HG03159 (cell line): ENCODE data around the gene PDK4.

Experiments used
- ATAC-seq: cut with Tn5 transposase; IDR thresholded peaks from one replicate; pipeline ENCODE4 v1.9.1; 2021; ENCODE audit warnings: mild to moderate bottlenecking, moderate library complexity; ENCODE audit not compliant: unreplicated experiment

Gene PDK4

DNA sequence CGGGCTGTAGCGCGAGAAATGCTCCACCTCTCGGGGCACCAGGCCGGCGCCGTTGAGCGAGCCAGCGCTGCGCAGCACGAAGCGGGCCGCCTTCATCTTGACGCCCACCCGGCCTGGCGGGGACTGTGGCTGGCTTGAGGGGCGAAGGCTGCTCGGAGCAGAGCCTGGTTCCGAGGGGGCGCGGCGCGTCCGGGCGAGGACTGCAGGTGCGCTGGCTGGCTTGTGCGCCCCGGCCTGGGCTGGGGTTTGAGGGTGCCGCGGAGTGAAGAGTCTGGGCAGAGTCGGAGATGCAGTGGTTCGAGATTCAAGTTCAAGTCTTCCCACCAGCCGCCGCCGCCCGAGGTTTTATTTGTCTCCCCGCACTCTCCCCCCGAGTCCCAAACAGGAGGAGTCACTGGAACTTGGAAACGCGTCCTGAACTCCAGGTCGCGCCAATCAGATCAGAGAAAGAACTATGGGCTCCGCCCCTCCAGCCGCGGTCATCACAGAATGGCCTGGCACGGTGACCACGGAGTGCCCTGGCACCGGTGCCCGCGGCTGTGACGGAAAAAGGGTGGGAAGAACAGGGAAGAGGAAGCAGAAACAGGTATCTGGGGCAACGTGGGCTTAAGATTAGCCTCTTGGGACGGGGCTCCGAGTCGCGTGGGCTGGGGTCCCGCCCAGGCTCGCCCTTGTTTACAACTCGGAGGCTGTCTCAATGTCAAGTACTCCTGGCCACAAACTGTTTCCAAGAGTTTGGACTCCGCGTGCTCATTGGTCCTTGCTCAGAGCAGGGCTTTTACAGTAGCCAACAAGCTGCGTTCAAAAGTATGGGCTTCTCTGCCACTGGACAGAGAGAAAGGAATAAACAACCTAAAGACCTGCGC lies at the start of gene PDK4:
Gene PDK4 (minus strand): TSS at position 319 of the 866 bp plus-strand sequence. CDS start 223 bp downstream, at position 96.
- ATAC-seq: no peak

- ATAC-seq: no peak
Measured at GRCh38 chr7:95642173-95642572, 45.9 kb upstream of the PDK4 start.

GRCh38 chr7:95636140-95636940 lies 40.0 kb upstream of the PDK4 start:
- ATAC-seq: no peak

GRCh38 chr7:95632609-95633008 lies 36.3 kb upstream of the PDK4 start:
- no peak for ATAC-seq

DNA sequence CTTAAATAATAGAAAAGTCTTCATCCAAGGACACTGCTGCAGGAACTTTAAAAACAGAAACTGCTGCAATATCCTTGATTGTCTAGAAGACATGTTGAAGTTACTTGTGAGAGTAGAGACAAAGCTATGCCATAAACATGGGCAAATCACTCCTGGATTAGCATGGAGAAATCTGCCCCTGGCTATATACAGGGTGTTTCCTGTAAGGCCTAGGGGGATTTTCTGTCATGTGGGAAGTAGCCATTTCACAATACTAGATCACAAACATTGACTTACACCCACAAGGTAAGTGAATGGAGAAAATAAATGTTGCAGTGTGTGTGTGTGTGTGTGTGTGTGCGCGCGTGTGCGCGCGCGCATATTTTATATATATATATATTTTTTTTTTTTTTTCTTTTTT lies 35.2 kb upstream of the PDK4 start:
- ATAC-seq: no peak

DNA sequence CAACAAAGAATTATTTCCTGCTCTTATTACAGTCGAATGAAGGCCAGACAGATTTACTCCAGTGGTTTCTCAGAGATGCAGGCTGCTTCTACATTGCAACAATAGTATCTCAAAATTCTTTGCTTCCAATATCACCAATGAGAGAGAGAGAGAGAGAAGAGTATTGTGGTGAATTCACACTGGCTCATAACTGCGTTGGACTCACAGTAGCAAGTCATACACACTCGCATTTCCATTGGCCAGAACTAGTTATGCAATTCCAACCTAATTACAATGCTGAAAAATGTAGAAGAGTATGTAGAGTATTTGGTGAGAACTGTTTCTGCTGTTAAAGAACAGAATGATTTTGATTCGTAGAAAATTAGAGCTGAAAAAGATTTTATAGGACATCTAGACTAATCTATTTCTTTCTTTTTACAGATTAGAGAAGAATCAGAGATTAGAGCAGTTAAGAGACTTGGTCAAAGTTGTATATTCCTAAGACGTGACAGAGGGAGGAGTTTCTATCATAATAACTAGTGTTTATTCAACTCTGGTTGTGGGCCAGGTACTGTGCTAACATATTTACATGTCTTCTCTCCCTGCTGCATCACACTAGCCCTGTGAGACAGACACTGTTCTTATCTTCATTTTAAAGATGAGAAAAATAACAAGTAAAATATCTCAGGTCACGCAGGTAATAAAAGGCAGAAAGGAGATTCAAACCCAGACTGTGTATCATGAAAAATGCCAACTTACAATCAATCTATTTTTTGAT lies 34.6 kb upstream of the PDK4 start:
- ATAC-seq: no peak

DNA sequence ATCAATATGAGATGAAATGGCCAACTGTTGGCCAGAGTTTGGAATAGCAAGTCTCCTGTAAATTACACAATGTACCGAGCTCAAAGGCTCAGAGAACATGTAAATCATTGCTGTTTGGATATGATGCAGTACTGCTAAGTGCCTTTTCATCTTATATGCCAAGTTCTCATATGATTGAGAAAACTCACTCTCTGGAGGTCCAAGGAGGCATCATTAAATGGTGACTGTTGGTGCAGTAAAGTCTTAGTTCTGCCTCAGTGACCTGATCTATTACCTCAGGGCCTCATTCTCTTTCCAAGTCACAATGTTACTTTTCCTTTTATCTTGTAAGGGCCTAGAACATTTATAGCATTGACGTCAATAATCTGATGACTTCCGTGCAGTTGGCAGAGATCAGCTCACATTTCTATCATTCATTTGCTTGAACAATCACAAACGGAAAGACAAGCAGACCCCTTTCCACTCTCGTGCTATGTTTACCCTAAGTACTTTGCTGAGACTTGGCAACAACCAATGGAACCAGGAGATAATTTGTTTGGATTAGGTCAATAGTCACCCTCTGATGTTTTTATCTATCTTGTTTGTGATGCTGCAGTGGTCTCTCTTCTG lies 32.6 kb upstream of the PDK4 start:
- ATAC-seq: no peak

- no peak for ATAC-seq
Measured at GRCh38 chr7:95623788-95624187, 27.5 kb upstream of the PDK4 start.

GRCh38 chr7:95622859-95623258 lies 26.5 kb upstream of the PDK4 start:
- no peak for ATAC-seq

- no peak for ATAC-seq
Measured at GRCh38 chr7:95622001-95622549, 25.8 kb upstream of the PDK4 start.

DNA sequence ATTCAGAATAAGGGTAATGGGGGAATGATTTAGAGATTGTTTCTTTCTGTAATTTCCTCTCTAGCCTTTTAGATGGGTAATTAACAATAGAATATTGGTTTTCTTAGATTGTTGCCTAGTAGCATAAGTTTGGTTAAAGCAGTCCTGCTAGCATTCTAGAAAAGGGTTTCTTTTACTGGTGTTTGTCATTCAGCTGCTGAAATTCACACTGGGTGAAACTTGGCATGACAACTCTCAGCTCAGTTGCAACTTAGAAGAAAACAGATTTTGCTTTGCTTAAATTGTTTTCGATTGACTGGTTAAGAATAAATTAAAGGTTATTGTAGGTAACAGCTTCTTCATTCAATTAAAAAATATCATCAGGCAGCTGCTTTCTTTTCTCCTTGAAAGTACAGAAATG lies 25.1 kb upstream of the PDK4 start:
- no peak for ATAC-seq

DNA sequence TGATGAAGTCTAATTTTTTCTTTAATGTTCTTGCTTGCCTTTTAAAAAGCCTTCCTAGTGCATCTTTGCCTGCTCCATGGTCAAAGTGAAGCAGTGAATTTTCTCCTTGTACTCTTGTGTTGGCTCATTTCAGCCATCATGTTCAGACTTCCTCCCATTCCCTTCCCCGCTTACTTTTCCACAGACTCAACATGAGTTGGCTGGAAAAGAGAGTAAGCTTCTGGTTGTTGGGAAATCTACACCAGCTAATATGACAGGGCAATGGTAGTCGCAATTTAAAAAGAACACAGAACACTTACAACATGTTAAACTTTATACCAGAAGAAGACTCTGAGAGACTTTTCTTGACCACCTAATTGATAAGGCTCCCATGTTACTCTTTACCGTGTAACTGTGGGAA lies 24.3 kb upstream of the PDK4 start:
- ATAC-seq: no peak

DNA sequence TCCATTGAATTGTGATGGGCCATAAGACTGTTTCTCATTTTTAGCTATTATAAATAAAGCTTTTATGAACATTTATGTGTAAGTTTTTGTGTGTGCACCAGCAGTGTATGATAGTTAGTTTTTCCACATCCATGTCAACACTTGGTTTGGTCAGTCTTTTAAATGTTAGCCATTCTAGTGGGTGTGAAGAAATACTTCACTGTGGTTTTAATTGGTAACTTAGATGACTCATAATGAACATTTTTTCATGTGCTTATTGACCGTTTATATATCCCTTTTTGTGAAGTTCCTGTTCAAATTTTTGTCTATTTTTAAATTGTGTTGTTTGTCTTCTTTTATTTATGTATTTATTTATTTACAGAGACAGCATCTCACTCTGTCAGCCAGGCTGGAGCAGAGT lies 23.6 kb upstream of the PDK4 start:
- ATAC-seq: no peak

DNA sequence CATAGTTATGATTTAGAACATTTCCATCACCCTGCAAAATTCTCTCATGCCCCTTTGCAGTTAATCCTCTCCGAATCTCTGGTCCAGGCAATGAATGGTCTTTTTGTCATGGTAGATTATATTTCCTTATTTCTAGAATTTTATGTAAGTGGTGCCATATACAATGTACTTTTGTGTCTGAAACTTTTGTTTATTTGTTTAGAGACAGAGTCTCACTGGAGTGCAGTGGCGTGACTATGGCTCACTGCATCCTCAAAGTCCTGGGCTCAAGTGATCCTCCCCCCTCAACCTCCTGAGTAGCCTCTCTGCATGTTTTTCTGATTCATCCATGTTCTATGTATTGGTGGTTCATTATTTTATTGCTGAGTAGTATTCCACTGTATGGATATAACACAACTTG lies 23.2 kb upstream of the PDK4 start:
- ATAC-seq: no peak

DNA sequence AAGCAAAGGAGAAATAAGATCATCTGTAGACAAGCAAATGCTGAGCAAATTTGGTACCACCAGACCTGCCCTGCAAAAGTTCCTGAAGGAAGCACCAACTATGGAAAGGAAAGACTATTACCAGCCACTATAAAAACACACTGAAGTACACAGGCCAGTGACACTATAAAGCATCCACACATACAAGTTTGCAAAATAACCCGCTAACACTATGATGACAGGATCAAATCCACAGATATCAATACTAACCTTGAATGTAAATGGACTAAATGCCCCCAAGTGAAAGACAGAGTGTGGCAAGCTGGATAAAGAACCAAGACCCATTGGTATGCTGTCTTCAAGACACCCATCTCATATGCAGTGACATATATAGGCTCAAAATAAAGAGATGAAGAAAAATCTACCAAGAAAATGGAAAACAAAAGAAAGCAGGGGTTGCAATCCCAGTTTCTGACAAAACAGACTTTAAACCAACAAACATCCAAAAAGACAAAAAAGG lies 18.2 kb upstream of the PDK4 start:
- ATAC-seq: no peak

- ATAC-seq: no peak
Measured at GRCh38 chr7:95611224-95611623, 14.9 kb upstream of the PDK4 start.

DNA sequence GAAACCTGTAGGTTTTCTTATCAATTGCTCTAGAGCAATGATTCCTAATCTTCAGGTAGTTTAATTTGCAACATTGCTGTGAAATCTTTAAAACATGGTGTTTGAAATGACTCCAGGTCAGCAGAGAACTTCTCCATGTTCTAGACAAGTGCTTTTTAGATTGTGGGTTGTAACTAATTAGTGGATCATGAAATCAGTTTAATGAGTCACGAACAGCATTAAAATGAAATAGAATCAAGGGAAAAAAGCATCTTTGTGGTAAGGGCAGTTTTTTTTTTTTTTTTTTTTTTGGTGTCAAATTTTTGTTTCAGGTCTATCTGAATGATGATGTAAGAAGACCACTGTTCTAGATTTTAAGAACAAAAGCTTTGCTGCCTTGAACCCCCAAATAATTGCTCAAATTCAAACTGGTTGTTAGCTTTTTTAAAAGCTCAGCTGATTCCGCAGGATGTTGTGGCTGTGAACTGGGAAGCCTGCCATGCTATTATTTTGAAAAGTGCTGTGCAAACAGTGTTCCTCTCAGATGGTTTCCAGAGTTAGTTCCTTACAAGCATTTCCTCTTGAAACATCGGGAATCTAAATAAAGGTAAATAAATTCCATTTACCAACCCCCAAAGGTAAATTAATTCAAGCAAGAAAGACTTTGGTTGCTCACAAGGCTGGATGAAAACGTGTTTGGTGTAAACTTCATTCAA lies 13.1 kb upstream of the PDK4 start:
- no peak for ATAC-seq

DNA sequence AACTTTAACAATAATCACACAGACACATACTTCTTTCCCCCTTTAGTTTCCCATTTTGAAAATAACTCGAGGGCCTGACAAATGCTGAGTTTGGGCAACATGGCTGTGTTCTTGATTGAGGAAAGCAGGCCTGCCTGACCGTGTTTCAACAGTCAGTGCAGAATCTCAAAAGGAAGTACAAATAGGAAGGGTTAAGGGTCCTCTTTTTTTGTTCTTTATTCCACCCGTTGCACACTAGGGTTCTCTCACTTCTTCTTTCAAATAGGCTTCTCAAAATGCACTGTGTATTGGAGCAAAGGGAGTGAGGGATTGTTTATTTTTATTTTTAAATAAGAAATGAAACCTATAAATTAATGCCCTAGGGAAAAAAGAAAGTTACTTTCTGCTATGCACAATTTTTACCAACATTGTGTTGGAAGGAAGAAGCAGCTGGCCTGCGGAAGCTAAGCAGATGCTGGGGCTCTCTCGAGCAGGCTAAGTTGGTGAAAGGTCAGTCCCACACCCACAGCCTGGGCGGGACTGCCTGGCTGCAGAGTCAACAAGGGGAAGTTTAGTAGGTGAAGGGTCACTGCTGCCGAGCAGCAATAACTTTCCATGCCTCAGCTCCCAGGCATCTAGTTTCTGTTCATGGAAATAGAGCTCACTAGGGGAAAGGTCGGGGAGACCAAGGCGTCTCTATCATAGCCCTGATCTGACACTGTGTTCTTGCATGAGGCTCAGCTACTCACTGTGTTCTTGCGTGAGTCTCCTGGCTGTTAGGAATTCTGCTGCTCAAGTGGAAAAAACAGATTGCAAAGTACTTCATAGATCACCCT lies 12.2 kb upstream of the PDK4 start:
- ATAC-seq: peak; percentile 97

- no peak for ATAC-seq
Measured at GRCh38 chr7:95607561-95607960, 11.2 kb upstream of the PDK4 start.
